HPDE6-E6E7 (cell line): Measurements from ENCODE around the gene LRRFIP1.
"Not testable (repeated sequence)": the region's sequence is repeated elsewhere in the genome, so short reads cannot be mapped to it uniquely, and the experiment has no call there.

Experiments used
- DNase-seq: peaks from one replicate; pipeline ENCODE4 v3.0.0; 2011; ENCODE audit warnings: missing footprints; ENCODE audit errors: extremely low spot score

LRRFIP1 gene

DNA sequence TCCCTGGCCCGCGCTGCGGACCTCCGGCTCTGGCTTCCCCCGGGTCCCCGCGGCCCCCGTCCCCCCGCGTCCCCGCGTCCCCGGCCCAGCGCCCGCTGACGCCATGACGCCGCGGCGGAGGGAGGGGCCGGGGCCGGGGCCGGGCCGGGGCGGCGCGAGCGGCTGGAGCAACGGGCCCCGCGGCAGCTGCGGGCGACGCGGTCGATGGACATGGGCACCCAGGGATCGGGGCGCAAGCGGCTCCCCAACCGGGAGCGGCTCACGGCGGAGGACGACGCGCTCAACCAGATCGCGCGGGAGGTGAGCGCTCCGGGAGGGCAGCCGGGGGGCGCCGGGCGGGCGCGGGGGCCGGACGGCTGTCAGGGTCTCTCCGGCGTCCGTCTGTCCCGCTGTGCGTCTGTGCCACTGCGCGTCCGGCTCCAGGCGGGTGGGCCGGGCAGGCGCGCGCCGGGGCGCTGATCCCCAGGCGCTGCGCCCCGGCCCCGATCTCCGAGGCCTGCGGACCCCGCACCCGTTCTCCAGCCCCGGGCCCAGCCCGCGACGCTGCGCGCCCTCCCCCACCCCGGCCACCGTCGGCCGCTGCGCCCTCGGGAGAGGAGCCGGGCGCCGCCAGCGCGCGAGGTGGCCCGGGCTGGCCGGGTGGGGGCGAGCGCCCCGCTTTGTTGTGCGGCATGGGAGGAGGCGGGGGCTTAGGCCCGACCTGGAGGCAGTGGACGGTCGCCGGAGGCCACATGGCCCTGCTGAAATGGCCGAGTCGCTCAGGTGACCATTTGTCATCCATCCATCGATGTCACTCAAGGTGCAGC, at the start of gene LRRFIP1:
Gene LRRFIP1, plus strand, starts transcription at position 147 of the 806 bp plus-strand sequence. Its CDS starts 58 bp downstream, at position 205.
- DNase-seq = no peak

GRCh38 chr2:237577956-237578870, 49.2 kb upstream of the LRRFIP1 start:
- no peak for DNase-seq

DNA sequence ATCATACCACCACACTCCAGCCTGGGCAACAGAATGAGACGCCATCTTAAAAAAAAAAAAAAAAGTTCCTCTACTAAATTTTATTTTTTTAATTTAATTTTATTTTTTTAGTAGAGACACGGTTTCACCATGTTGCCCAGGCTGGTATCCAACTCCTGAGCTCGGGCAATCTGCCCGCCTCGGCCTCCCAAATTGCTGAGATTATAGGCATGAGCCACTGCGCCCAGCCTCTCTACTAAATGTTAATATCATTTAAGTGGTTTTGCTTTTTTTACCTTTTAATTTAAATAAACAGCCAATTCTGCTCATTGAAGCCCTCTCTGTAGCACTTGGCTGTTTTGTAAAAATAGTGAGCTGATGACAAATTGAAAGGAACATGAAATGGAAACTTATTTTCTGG, 46.1 kb upstream of the LRRFIP1 start:
- DNase-seq = no peak

DNA sequence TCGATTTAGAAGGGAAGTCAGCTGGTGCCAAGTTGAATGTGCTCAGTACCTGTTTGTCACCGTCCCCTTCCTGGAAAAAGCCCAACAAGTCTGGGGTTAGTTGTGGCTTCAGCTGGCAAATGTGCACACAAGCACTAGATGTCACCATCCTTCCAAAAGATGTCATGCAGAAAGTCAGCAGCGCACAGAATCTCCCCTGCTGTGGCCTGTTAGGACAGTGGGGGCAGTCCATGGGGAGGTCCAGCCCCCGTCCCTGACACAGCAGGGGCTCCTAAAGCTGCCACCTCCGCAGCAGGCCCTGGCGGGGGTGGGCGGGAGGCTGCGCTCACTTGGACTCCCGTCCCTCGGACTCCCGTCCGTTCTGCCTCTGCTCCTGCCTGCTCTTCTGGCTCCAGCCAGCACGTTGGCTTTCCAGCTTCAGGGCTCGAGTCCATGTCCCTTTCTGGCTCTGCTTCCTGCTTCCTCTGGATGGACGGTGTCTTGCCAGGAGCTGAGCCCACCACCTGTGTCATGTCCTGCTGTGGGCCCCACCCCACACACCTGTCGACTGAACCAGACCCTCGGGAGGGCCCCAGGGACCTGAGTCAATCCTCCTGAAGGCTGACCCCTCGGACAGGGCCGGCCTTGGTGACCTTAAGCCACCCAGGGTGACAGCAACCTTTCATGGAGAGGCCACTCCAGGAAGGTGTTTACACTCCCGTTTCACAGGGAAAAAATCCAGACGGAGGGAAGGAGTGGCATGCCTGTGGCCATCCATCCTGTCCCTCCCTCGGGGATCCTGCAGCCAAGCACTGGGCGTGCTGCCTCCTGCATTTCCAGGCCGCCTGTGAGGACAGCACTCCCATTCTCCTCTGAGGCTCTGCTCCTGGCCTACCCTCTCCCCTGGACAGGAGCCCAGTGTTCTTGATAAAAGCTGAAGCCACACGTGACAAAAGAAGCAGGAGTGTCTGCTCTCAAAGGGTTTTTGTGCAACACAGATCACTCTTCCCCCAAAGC, 45.3 kb upstream of the LRRFIP1 start:
- DNase-seq = no peak

- no peak for DNase-seq
Observed at GRCh38 chr2:237583385-237584295, 43.7 kb upstream of the LRRFIP1 start.

DNA sequence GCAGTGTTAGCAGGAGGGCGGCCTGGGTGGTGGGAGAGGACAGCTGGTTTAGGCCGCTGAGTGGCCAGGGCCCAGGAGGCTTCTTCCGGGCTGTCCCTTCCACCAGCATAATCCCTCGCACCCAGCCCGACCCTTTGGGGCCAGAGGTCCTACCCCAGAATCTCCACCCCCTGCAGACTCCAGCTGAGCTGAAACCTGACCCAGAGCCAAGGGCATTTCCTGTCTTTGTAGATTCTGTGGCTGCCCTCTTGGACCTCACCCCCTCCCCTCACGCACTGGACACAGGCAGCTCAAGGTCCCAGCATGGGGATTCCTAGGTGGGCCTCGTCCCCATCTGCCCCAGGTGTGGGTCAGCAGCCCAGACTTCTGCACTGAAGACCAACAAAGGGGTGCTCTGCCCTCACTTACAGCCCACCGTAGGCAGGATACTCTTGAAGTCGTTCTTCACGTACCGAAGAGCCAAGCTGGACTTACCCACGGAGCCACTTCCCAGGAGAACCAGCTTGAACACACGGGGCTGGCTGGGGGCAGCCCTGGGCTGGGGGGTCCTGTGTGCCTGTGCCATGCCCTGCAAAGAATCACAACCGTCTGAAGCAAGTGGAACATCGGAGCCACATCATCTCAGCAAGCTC, 41.7 kb upstream of the LRRFIP1 start:
- DNase-seq = no peak

DNA sequence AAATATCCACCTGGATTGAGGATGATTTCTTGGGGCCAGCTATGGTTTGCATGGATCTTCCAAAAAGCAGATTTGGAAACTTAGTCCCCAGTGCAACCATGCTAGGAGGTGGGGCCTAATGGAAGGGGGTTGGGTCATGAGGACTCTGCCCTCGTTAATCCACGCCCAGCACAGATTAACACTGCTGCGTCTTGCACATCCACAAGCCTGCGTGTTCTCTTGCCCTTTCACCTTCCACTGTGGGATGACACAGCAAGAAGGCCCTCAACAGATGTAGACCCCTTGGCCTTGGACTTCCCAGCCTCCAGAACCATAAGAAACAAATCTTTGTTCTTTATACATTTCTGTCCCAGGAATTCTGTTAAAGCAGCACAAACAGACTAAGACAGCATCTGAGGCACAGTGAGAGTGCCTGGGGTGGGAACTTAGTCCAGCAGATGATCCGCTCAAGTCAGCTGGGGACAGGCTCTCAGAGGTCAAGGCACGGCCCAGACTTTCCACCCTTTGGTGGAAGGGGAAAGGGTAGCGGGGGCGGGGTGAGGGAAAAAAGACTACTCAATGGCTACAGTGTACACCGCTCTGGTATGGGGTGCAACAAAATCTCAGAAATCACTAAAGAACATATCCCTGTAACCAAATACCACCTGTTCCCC, 39.2 kb upstream of the LRRFIP1 start:
- no peak for DNase-seq

DNA sequence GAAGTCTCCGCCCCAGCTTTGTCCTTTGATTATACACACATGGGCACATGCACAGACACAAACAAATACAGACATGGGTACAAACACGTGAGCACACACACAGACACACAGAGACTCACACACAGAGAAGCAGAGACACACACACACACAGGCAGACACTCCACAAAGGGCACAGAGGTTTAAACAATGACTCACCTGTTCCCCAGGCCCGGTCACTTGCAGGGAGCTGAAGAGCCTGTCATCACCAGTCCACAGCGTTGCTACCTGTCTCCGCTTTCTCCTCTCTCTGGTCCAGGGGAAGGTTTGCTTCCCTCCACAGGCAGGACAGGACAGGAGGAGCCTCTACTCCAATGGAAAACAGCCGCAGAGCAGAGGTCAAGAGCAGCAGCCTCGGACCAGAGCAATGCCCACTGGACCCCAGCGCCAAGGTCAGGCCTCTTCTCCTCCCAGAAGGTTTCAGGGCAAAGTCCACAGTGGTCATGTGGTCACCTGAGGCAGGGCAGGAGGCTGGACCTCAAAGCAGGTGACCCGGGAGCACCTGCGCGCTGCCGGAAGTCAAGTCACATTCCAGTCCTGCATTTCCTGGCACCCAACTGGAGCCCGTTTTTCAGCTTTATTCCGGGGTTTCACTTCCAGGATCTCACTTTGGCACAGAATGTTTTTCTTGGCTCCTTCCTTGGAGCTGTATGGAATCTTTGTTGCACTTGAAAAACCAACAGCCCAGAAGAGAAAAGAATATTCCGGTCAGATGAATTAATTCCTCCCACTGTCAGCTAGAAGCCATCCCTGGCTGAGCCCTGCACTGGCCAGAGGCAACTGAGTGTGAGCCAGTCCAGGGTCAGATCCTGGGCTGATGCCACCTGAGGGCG, 36.9 kb upstream of the LRRFIP1 start, which contains the start of gene RAB17:
Gene RAB17, minus strand, starts transcription at position 463 of the 869 bp plus-strand sequence. CDS start 4,580 bp downstream, outside the sequence.
- DNase-seq = no peak

DNA sequence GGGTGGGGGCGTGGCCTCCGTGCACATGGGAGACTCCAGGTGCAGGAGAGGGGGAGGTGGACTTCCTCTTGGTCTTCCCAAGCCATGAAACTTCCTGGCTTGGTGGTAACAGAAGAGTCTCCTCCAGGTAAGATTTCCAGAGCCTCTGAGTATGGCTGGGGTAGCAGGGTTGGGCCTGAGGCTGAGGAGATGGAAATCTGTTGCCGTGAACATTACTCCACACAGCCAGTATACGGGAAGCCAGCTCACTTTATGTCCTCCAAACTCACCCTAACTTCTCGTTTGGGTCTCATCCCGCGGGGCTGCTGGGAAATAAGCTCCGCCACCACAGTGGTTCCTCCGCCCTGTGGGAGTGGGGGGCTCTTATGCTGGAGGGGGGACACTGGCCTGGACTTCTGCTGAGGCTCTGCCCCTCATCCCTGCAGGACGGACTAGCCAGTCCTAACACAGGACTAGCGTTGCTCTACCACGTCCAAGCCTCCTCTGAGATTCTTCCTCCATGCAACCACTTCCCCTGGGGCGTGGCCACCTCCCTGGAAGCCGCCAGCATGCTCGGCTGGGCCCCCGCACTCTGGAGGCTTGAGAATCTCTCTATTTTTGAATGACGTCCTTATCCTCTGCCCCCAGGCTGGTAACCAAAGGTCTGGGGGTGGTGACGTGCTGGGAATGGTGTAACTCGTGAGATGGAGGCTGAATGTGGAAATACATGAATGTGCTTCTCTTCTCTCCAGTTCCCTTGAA, 36.1 kb upstream of the LRRFIP1 start:
- no peak for DNase-seq

GRCh38 chr2:237592425-237592980, 34.9 kb upstream of the LRRFIP1 start:
- no peak for DNase-seq

DNA sequence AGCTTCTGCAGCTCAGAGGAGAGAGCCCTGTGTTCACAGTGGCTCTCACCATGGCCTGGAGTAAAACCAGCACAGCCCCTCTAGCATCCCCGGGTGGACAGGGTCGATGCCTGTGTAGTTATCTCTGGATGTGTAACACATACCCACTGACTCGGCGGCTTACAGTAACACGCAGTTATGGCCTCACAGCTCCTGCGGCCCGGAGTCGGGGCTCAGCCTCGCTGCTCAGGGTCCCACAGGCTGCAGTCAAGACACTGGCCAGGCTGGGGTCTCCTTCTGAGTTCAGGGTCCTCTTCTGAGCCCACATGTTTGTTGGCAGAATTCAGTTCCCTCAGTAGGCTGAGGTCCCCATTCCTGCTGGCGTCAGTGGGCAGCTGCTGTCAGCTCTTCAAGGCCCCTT, 34.4 kb upstream of the LRRFIP1 start:
- DNase-seq = no peak

- no peak for DNase-seq
Observed at GRCh38 chr2:237593596-237594320, 33.6 kb upstream of the LRRFIP1 start.

DNA sequence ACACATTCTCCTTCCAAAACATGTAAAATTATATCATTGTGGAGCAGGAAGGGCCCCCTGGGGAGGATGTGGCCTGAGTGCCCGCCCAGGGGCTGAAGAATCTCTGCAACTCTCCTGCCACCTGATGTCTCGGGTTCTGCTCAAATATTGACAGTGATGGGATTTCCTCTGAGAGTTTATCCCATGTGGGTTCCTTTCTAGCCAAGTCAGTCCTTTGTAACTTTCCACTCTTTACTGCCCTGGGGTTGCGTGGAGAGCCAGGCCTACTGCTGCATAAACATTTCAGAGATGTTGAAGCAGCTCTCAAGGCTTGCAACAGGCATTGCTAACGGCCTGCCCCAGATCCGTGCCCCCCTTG, 32.9 kb upstream of the LRRFIP1 start:
- no peak for DNase-seq

DNA sequence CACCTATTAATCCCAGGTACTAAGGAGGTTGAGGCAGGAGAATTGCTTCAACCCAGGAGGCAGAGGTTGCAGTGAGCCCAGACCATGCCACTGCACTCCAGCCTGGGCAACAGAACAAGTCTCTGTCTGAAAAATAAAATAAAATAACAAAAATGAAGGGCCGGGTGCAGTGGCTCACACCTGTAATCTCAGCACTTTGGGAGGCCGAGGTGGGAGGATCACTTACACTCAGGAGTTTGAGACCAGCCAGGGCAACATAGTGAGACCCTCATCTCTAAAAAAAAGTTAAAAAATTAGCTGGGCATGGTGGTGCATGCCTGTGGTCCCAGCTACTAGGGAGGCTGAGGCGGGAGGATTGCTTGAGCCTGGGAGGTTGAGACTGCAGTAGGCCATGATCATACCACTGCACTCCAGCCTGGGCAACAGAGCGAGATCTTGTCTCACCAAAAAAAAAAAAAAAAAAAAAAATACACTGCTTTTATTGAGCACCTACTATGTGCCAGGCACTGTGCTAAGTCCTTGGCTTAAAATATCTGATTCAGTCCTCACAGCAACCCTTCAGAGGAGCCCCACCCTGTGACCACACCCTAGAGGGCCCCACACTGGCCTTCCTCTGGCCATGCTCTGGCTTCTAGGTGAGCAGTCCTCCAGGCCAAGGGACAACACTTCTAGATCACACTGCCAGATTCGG, 31.4 kb upstream of the LRRFIP1 start:
- DNase-seq = not testable (repeated sequence)

GRCh38 chr2:237596520-237597195, 30.7 kb upstream of the LRRFIP1 start:
- no peak for DNase-seq
